HG02763 (cell line): ENCODE measurements around the gene PLEKHH1.
"Not testable (repeated sequence)": the region's sequence is repeated elsewhere in the genome, so short reads cannot be mapped to it uniquely, and the experiment has no call there.

Experiments
- ATAC-seq: cut with Tn5 transposase; IDR thresholded peaks from one replicate; pipeline ENCODE4 v1.9.1; 2021; ENCODE audit warnings: mild to moderate bottlenecking, moderate library complexity; ENCODE audit not compliant: unreplicated experiment

PLEKHH1 gene

GRCh38 chr14:67620217-67620785 lies 87.2 kb downstream of the PLEKHH1 start:
- ATAC-seq: no peak

DNA sequence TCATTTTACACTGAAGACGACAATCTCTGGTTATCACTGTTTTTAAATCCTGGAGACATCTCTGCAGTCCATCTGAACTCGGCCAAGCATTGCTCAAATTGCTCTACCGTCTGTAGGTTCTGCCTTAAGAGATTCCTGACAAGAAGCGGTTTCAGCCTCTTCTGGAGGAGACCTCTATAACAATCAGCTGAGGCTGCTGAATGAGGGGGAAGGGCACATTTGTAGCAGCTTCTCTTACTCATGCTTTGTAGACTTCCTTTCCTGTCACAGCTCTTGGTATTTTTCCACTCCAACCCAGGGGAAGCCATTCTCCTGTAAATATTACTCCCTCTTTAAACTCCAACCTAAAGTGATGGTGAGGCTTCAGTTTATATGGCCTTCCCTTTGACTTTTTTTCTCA lies 89.6 kb downstream of the PLEKHH1 start:
- no peak for ATAC-seq

GRCh38 chr14:67623114-67623513 lies 90.0 kb downstream of the PLEKHH1 start:
- no peak for ATAC-seq

DNA sequence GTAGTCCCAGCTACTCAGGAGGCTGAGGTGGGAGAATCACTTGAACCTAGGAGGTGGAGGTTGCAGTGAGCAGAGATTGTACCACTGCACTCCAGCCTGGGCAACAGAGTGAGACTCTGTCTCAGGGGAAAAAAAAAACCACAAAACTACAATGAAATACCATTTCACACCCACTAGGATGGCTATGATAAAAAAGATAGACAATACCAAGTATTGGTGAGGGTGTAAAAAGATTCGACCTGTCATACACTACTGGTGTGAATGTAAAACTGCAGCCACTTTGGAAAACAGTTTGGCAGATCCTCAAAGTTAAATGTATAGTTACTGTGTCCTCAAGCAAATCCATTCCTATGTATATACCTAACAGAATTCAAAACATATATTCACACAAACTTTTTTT lies 93.0 kb downstream of the PLEKHH1 start:
- ATAC-seq: not testable (repeated sequence)

DNA sequence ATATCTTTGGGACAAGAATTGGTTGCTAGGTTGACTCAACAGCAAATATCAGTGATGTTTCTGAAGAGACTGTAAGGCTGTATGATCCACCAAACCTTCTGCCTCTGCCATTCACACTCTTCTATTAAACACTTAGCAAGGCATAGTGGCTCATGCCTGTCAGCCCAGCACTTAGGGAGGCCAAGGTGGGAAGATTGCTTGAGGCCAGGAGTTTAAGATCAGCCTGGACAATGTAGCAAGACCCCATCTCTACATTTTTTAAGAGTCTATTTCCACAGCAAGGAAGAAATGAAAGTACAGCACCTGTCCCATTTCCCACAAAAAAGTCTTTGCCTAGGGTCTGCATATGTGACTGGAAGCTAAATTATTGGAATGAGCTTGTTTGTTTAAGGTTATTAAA lies 94.4 kb downstream of the PLEKHH1 start:
- no peak for ATAC-seq

DNA sequence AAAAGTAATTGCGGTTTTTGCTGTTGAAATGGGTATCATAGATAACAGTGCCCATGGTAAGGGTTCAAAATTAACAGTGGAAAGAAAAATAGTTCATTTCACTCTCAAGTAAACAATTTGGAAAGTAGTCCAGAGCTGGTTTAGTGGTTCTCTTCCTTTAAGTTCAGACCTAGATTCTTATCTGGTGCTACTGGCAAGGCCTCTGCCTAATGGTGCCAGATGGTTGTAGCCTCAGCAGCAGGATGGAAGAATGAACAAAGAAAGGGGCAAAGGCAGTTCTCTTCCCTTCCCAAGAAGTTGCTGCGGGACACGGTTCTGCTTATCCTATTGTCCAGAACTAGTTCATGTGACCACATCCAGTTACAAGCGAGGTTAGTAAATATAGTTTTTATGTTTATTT lies 97.1 kb downstream of the PLEKHH1 start:
- no peak for ATAC-seq

DNA sequence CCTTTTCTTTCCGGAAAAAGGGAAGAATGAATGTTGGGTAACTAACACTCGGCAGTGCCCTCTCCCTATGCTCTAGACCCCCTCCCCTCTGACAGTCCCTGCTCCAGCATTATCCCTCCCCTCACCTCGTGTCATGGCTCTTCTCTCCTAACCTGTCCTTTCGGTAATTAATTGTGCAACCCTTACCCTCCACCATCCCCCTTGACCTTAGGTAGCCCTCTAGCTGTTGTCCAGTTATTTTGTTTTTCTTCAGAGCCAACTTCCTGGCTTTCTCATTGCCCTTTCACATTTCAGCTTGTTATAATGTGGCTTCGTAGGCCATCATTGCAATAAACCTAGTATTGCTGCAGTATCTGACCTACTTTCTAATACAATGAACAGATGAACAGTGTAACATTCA lies 97.8 kb downstream of the PLEKHH1 start:
- no peak for ATAC-seq

DNA sequence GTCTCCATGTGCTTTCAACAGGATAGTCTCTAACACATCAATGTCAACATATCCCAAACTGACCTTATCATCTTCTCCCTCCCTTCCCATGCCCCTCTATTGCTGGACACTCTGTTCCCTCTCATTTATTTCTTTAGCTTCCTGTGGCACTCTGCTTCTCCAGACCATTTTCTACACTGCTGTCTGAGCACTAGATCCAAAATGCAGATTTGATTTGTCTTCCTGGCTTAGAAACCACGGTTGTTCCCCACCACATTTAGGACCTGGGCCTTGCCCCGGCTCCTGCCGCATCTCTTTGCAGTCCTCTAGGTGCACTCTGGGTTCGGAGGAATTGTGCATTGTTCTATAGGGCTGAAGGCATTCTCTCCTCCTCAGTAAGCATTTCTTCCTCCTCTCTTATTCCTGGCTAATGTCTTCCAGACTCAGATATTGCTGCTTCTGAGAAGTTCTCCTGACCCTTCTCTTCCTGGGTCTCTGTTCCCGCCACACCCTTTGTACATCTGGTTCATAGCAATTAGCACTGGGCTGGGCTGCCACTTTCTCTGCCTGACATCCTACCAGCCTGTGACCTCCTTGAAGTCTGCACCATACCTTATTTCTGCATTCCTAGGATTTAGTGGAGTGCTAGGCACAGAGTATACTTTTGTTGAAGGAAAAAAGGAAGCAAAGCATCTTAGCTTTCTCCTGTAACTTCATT lies 100.5 kb downstream of the PLEKHH1 start:
- no peak for ATAC-seq

DNA sequence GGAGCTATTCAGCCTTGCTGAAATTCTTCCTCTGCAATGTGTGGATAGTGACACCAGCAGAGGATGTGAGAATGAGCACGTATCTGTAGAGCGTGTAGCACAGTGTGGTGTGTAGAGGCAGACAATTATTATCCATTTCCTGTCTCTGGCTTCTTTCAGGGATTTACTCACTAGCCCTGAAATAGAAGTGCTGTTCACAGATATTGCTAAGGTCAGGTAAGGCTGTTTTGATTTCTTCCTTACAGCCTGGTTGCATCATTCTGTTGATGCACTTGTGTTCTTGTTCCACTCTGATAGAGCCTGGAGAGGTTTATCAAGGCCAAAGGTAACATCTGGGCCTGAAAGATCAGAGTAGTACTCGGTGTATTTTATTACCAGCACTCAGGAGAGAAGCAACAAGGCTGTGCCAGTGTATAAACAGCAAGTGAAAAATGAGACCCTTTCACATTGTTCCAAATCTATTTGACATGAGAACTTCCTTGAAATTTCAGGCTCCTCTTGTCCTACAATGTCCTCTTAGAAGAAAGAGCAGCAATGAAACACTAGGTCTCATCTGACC lies 103.3 kb downstream of the PLEKHH1 start:
- ATAC-seq: no peak

DNA sequence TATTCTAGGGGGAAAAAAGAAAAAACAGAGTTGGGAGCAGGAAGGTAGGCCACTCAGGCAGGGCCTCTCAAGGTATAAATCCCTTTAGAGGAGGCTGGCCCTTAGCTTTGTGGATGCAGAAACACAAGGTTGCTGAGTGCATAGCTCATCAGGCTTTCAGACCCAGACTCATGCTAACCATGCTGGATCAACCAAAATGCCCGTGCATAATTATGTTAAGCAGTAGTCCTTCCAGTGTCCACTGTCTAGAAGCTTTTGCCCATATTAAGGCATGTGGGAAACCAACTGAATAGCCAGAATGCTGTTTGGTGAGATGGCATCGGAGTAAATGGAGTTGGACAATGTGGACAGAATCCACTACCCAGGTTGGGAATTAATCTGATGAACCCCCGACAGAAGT lies 105.6 kb downstream of the PLEKHH1 start:
- no peak for ATAC-seq
